HUES48 (cell line): ENCODE data around the gene ZNF716.

ENCODE experiments used
- H3K27ac ChIP-seq: one replicate; pipeline ENCODE4 v1.7.0; 2013; ENCODE audit warnings: low read depth, low read length, inconsistent platforms
- H3K27me3 ChIP-seq: 2 replicates; pipeline ENCODE4 v1.6.1; 2013; ENCODE audit warnings: mild to moderate bottlenecking, low read length; ENCODE audit not compliant: control insufficient read depth, insufficient read depth
- H3K36me3 ChIP-seq: 2 replicates; pipeline ENCODE4 v1.6.1; 2013; ENCODE audit warnings: low read length; ENCODE audit not compliant: control insufficient read depth, insufficient read depth
- H3K4me1 ChIP-seq: 2 replicates; pipeline ENCODE4 v1.6.1; 2013; ENCODE audit warnings: mild to moderate bottlenecking, low read length; ENCODE audit not compliant: control insufficient read depth, insufficient read depth
- H3K4me3 ChIP-seq: 2 replicates; pipeline ENCODE4 v1.5.1; 2013; ENCODE audit warnings: mild to moderate bottlenecking, low read depth, low read length
- H3K9ac ChIP-seq: 2 replicates; pipeline ENCODE4 v1.6.1; 2013; ENCODE audit warnings: mild to moderate bottlenecking, low read depth, low read length, moderate library complexity
- H3K9me3 ChIP-seq: 2 replicates; pipeline ENCODE4 v1.6.1; 2013; ENCODE audit warnings: low read length; ENCODE audit not compliant: control insufficient read depth, insufficient read depth

ZNF716 gene

GRCh38 chr7:57414415-57414814 is 35.6 kb upstream of the ZNF716 start:
- no peak overlapping the region for H3K27ac ChIP-seq
- no peak overlapping the region for H3K4me3 ChIP-seq
- H3K27me3 ChIP-seq, result no peaks in the 10 kb centered on the region
- H3K9me3 ChIP-seq, result peaks cover 94% of the 10 kb centered on the region
- H3K4me1 ChIP-seq, result no peaks in the 10 kb centered on the region
- no peaks in the 10 kb centered on the region for H3K36me3 ChIP-seq
- H3K9ac ChIP-seq, result no peak overlapping the region

DNA sequence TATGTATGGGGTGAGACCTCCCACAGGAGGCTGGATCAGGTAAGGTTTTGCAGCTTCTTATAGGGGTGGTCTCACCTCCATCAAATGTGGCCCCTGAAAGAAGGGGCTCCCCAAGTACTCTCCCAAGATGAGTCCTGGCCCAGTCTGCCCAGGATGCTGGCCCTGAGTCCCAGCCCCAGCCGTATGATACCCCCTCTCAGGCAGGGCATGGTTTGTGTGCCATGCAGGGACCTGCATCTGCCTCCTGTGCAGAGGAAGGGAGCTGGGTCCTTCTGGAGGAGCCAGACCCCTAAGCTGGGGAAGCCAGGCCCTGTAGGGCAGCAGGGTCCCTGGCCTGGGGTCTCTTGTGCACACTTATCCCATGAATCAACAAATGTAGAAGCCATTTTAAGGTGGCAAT is 35.1 kb upstream of the ZNF716 start:
- H3K27ac ChIP-seq, result no peak overlapping the region
- no peaks in the 10 kb centered on the region for H3K27me3 ChIP-seq
- no peak overlapping the region for H3K9ac ChIP-seq
- no peak overlapping the region for H3K4me3 ChIP-seq
- H3K36me3 ChIP-seq, result no peaks in the 10 kb centered on the region
- peaks cover 94% of the 10 kb centered on the region for H3K9me3 ChIP-seq
- no peaks in the 10 kb centered on the region for H3K4me1 ChIP-seq

DNA sequence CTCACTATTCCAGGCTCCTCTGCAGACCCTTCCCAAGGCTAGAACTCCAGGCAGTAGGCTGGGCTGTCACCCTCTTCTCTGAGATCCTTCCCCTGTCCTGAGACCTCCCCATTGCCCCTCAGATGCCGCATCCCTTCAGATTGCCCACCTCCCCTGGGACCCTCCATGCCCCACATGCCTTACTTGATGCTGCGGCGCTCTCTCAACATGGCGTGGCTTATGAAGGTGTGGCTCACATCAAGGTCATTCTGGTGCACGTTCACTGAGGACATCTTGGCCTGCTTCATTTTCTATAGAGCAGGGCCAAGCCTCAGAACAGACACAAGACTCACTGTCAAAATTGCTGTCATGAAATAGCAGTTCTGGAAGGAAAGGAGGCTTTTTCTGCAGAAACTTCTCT is 34.7 kb upstream of the ZNF716 start:
- Histone ChIP-seq H3K27me3 (no peaks in the 10 kb centered on the region), H3K9me3 (peaks cover 94% of the 10 kb centered on the region), H3K27ac (no peak overlapping the region), H3K4me1 (no peaks in the 10 kb centered on the region), H3K4me3 (no peak overlapping the region), H3K36me3 (no peaks in the 10 kb centered on the region), H3K9ac (no peak overlapping the region)

- Histone ChIP-seq H3K4me3 (no peak overlapping the region), H3K36me3 (no peaks in the 10 kb centered on the region), H3K9me3 (peaks cover 91% of the 10 kb centered on the region), H3K27ac (no peak overlapping the region), H3K9ac (no peak overlapping the region), H3K4me1 (no peaks in the 10 kb centered on the region), H3K27me3 (no peaks in the 10 kb centered on the region)
Observed at GRCh38 chr7:57415730-57416129, 34.2 kb upstream of the ZNF716 start.

- Histone ChIP-seq H3K9me3 (peaks cover 89% of the 10 kb centered on the region), H3K27me3 (no peaks in the 10 kb centered on the region), H3K36me3 (no peaks in the 10 kb centered on the region), H3K4me3 (no peak overlapping the region), H3K27ac (no peak overlapping the region), H3K9ac (no peak overlapping the region), H3K4me1 (no peaks in the 10 kb centered on the region)
Observed at GRCh38 chr7:57416601-57417358, 33.2 kb upstream of the ZNF716 start.

GRCh38 chr7:57417736-57418135 is 32.2 kb upstream of the ZNF716 start:
- H3K27ac ChIP-seq, result no peak overlapping the region

DNA sequence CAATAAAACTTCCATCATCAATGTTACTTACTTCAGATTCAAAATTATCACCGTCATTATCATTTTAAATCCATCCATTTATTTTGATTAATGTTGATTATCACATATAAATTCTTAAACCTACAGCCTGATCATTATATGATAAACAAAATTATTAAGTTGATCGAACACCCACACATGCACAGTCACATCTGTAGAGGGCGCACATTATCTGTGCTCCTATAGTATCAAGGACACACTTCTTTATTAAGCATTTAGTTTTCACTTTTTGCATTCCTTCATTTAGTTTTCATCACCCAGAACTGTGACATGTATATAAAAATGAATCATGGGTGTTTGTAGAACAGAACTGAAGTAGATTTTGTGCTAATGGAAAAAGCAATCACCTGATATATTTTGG is 26.2 kb upstream of the ZNF716 start:
- Histone ChIP-seq H3K9ac (no peak overlapping the region), H3K27me3 (no peaks in the 10 kb centered on the region), H3K4me1 (no peaks in the 10 kb centered on the region), H3K4me3 (no peak overlapping the region), H3K9me3 (peaks cover 84% of the 10 kb centered on the region), H3K27ac (no peak overlapping the region), H3K36me3 (no peaks in the 10 kb centered on the region)

More at GRCh38 chr7:57417736-57418135, 32.2 kb upstream of the ZNF716 start:
- Histone ChIP-seq H3K9ac (no peak overlapping the region), H3K4me3 (no peak overlapping the region), H3K27me3 (no peaks in the 10 kb centered on the region), H3K9me3 (peaks cover 89% of the 10 kb centered on the region), H3K4me1 (no peaks in the 10 kb centered on the region), H3K36me3 (no peaks in the 10 kb centered on the region)

GRCh38 chr7:57424515-57425238 is 25.3 kb upstream of the ZNF716 start:
- Histone ChIP-seq H3K9me3 (peaks cover 89% of the 10 kb centered on the region), H3K36me3 (no peaks in the 10 kb centered on the region), H3K4me3 (no peak overlapping the region), H3K4me1 (no peaks in the 10 kb centered on the region), H3K27ac (no peak overlapping the region), H3K9ac (no peak overlapping the region), H3K27me3 (no peaks in the 10 kb centered on the region)

DNA sequence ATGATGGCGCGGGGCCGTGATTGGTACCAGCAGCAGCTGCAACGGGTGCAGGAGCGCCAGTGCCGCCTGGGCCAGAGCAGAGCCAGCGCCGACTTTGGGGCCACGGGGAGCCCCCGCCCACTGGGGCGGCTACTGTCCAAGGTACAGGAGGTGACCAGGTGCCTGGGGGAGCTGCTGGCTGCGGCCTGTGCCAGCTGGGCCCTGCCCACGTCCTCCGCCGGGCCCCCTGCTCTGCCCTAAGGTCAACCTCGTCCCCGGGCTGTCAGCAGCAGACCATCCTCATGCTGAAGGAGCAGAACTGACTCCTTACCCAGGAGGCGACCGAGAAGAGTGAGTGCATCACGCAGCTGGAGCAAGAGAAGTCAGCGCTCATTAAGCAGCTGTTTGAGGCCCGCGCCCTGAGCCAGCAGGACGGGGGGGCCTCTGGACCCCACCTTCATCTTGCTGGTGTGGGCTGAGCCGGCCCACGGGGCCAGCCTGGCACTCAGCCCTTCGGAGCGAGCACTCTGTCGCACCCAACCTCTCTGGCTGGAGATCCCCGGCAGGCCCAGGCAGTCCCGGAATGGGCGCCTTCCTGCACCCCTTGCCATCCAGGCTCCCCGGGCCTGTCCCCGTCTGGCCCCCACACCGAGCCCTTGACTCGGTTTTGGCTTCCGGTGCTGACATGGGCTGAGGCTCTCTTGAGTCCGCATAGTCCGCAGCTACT is 24.6 kb upstream of the ZNF716 start:
- Histone ChIP-seq H3K36me3 (no peaks in the 10 kb centered on the region), H3K27me3 (no peaks in the 10 kb centered on the region), H3K27ac (no peak overlapping the region), H3K4me3 (no peak overlapping the region), H3K9me3 (peaks cover 89% of the 10 kb centered on the region), H3K4me1 (no peaks in the 10 kb centered on the region), H3K9ac (no peak overlapping the region)

DNA sequence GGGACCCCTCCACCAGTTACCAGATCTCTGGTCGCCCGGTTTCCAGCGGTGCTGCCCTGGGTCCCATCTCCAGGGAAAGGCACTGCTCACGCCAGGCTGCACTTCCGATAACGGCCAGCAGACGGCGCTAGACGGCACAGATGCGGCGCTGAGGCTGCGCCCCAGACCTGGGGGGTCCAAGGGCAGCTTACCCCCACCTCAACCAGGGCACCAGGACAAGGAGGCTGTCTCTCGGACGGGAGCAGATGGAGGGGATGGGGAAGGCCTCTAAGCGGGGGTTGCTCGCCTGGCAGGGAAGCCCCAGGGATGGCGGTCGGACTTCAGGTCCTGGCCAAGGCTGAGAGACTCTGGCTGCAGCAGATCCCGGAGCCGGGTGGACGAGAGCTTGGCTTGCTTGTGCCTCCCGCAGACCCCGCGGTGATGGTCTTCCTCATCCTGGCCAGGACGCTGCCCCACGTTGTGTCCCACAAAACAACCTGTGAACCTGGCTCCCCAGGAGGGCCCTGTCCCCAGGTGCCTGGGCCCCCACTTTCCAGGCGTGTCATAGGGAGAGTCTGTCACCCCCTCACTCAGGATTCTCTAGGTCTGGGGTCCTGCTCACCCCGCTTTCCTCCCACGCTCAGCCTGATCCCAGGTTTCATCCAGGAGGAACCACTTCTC is 23.9 kb upstream of the ZNF716 start:
- Histone ChIP-seq H3K36me3 (no peaks in the 10 kb centered on the region), H3K9me3 (peaks cover 93% of the 10 kb centered on the region), H3K4me3 (no peak overlapping the region), H3K4me1 (no peaks in the 10 kb centered on the region), H3K27me3 (no peaks in the 10 kb centered on the region), H3K9ac (no peak overlapping the region), H3K27ac (no peak overlapping the region)
